Activated CD8-positive, alpha-beta T cell treated with anti-CD3 and anti-CD28 coated beads for 36 hours (primary cell): ENCODE measurements around the gene EIF4E2. TPM values are rescaled to one million over a fixed set of nuclear protein-coding genes. Genes with fewer than 3 reads are reported as not detected.

Experiments
- ATAC-seq: fragments of 200-7000 bp; cut with Tn5 transposase; one replicate; pipeline ENCODE4 v1.10.0; 2021; ENCODE audit warnings: mild to moderate bottlenecking, moderate library complexity
- CTCF ChIA-PET: fragments of 350-600 bp; sonication (Branson Sonifier 250); formaldehyde crosslinking; loops from one replicate; lab custom pipeline; 2021; ENCODE audit warnings: antibody characterized with exemption; lab: Charles Lee
- POLR2A ChIA-PET: fragments of 350-600 bp; sonication (Branson Sonifier 250); formaldehyde crosslinking; loops from one replicate; lab custom pipeline; 2021; ENCODE audit warnings: antibody characterized with exemption; lab: Charles Lee
- DNase-seq: peaks from one replicate; pipeline ENCODE4 v3.0.0-alpha.2; 2020
- H3K27ac Mint-ChIP-seq: one replicate; pipeline ENCODE4 v1.8.0; 2021; ENCODE audit warnings: mild to moderate bottlenecking, mixed read lengths
- H3K27me3 Mint-ChIP-seq: one replicate; pipeline ENCODE4 v1.8.0; 2021; ENCODE audit warnings: mixed read lengths
- H3K36me3 Mint-ChIP-seq: one replicate; pipeline ENCODE4 v1.8.0; 2021; ENCODE audit warnings: low read depth, mixed read lengths
- H3K4me1 Mint-ChIP-seq: one replicate; pipeline ENCODE4 v1.8.0; 2021; ENCODE audit warnings: low read depth, mixed read lengths
- H3K4me3 Mint-ChIP-seq: one replicate; pipeline ENCODE4 v1.8.0; 2021; ENCODE audit warnings: mild to moderate bottlenecking, moderate library complexity, mixed read lengths
- H3K9me3 Mint-ChIP-seq: one replicate; pipeline ENCODE4 v1.8.0; 2021; ENCODE audit warnings: mixed read lengths
- intact Hi-C: fragments of 100-400 bp; cut with micrococcal nuclease; formaldehyde crosslinking; loops from one replicate; pipeline ENCODE4 v1.10.0; 2022
- total RNA-seq, 2 experiments: library from RNA; stranded (reverse); gene quantifications; one replicate each; pipeline ENCODE4 v1.2.3, GENCODE V29; 2021
- TF ChIP-seq, protein P1 (sequence below): fragments of 200-600 bp; IDR thresholded peaks from one replicate; pipeline ENCODE4 v1.8.0; 2022; ENCODE audit warnings: antibody characterized with exemption, mild to moderate bottlenecking

Gene EIF4E2
- total RNA-seq, 2 experiments from 2014 or later: 49.2 to 50.4 TPM

DNA sequence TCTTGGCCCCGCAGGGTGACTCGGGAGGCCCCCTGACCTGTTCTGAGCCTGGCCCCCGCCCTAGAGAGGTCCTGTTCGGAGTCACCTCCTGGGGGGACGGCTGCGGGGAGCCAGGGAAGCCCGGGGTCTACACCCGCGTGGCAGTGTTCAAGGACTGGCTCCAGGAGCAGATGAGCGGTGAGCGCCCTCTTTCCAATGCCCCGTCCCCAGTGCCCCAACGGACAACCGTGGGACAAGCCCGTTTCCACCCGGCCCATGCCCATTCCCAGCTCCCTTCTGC, 27.1 kb upstream of the EIF4E2 start:
- Mint-ChIP-seq H3K4me3 (no peak overlapping the region), H3K27ac (no peak overlapping the region), H3K4me1 (peaks cover 7% of the 10 kb centered on the region), H3K36me3 (no peaks in the 10 kb centered on the region), H3K9me3 (no peaks in the 10 kb centered on the region), H3K27me3 (peaks cover 42% of the 10 kb centered on the region)
- intact Hi-C loops: loop anchor here (5.0 kb wide), 1 partner anchor 76 kb away; no protein-coding TSS in a partner anchor
- no peak for DNase-seq
- TF ChIP-seq, protein P1, sequence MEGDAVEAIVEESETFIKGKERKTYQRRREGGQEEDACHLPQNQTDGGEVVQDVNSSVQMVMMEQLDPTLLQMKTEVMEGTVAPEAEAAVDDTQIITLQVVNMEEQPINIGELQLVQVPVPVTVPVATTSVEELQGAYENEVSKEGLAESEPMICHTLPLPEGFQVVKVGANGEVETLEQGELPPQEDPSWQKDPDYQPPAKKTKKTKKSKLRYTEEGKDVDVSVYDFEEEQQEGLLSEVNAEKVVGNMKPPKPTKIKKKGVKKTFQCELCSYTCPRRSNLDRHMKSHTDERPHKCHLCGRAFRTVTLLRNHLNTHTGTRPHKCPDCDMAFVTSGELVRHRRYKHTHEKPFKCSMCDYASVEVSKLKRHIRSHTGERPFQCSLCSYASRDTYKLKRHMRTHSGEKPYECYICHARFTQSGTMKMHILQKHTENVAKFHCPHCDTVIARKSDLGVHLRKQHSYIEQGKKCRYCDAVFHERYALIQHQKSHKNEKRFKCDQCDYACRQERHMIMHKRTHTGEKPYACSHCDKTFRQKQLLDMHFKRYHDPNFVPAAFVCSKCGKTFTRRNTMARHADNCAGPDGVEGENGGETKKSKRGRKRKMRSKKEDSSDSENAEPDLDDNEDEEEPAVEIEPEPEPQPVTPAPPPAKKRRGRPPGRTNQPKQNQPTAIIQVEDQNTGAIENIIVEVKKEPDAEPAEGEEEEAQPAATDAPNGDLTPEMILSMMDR: no peak
- CTCF ChIA-PET: interaction anchor here (0.9 to 1.5 kb wide), 5 partner anchors 9 to 76 kb away, joined by 3 to 14 read pairs (median 3); no protein-coding TSS in a partner anchor
- POLR2A ChIA-PET: interaction anchor here (1.0 kb wide), 1 partner anchor 11 kb away, joined by 3 read pairs; no protein-coding TSS in a partner anchor
- no peak for ATAC-seq

DNA sequence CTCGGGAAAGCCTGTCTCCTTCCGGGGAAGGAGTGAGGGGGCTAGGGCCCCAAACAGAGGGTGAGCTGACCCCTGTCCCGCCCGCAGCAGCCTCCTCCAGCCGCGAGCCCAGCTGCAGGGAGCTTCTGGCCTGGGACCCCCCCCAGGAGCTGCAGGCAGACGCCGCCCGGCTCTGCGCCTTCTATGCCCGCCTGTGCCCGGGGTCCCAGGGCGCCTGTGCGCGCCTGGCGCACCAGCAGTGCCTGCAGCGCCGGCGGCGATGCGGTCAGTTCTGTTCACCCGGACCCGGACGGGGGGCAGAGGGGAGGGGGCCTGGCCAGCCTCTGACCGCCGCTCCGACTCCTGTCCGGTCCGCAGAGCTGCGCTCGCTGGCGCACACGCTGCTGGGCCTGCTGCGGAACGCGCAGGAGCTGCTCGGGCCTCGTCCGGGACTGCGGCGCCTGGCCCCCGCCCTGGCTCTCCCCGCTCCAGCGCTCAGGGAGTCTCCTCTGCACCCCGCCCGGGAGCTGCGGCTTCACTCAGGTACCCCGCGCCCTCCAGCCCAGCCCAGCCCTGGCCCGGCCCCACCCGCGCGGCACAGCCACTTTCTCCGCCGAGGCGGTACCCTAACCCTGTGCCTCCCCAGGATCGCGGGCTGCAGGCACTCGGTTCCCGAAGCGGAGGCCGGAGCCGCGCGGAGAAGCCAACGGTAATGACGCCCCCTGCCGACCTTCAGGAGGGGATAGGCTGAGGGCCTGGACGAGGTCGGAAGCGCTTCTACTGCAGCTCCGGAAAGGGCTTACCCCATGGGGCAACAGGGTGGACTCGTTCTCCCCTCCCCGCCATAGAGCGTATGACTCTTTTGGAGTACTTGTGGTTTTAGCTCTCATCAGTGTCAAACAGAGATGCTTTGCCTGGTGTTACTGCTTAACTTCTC, 26.5 kb upstream of the EIF4E2 start:
- Mint-ChIP-seq H3K27ac (no peak overlapping the region), H3K4me3 (no peak overlapping the region), H3K27me3 (peaks cover 45% of the 10 kb centered on the region), H3K4me1 (peaks cover 13% of the 10 kb centered on the region), H3K9me3 (no peaks in the 10 kb centered on the region), H3K36me3 (no peaks in the 10 kb centered on the region)
- POLR2A ChIA-PET: interaction anchor here (1.0 kb wide), 1 partner anchor 10 kb away, joined by 3 read pairs; no protein-coding TSS in a partner anchor
- intact Hi-C loops: loop anchor here (5.0 kb wide), 1 partner anchor 77 kb away; no protein-coding TSS in a partner anchor
- TF ChIP-seq, protein P1: peak; percentile 16
- peak; percentile 70 for ATAC-seq
- CTCF ChIA-PET: interaction anchor here (0.9 to 1.5 kb wide), 5 partner anchors 8 to 77 kb away, joined by 3 to 14 read pairs (median 3); no protein-coding TSS in a partner anchor
- peak; percentile 62 for DNase-seq

DNA sequence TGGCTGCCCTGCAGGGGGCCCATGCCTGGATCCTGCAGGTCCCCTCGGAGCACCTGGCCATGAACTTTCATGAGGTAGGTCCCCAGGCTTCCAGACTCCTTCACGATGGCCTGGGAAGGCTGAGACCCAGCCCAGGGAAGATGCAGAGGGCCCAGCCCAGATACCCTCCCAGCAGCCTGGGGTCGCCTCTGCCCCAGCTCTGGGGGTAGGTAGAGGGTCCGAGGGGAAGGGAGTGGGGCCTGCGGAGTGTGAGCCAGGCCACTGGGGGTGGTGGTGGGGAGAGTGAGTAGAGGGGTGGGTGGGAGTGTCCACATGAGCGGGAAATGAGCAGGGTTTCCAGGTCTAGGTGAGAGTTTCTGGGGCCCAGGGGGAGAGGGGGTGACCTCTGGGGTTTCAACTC, 25.7 kb upstream of the EIF4E2 start:
- DNase-seq (no peak), ATAC-seq (no peak)
- ChIA-PET CTCF (interaction anchor here (1.5 kb wide), 1 partner anchor 78 kb away, joined by 14 read pairs; no protein-coding TSS in a partner anchor), POLR2A (no interaction called here)
- intact Hi-C loops: loop anchor here (5.0 kb wide), 1 partner anchor 77 kb away; no protein-coding TSS in a partner anchor
- Mint-ChIP-seq H3K27me3 (peaks cover 40% of the 10 kb centered on the region), H3K27ac (no peak overlapping the region), H3K36me3 (no peaks in the 10 kb centered on the region), H3K4me3 (no peak overlapping the region), H3K9me3 (no peaks in the 10 kb centered on the region), H3K4me1 (peaks cover 14% of the 10 kb centered on the region)
- TF ChIP-seq, protein P1: no peak

DNA sequence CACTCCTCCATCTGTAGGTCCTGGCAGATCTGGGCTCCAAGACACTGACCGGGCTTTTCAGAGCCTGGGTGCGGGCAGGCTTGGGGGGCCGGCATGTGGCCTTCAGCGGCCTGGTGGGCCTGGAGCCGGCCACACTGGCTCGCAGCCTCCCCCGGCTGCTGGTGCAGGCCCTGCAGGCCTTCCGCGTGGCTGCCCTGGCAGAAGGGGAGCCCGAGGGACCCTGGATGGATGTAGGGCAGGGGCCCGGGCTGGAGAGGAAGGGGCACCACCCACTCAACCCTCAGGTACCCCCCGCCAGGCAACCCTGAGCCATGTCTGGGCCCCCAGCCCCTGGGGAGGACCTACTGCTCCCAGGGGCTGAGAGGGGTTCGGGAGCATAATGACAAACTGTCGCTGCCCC, 25.3 kb upstream of the EIF4E2 start:
- H3K4me3 Mint-ChIP-seq: no peak overlapping the region
- no peak overlapping the region for H3K27ac Mint-ChIP-seq
- TF ChIP-seq, protein P1: no peak
- no peaks in the 10 kb centered on the region for H3K36me3 Mint-ChIP-seq
- no peak for ATAC-seq
- H3K4me1 Mint-ChIP-seq: peaks cover 14% of the 10 kb centered on the region
- ChIA-PET CTCF (no interaction called here), POLR2A (interaction anchor here (0.6 kb wide), 1 partner anchor 15 kb away, joined by 3 read pairs; no protein-coding TSS in a partner anchor)
- intact Hi-C loops: no loop called here
- no peak for DNase-seq
- H3K9me3 Mint-ChIP-seq: no peaks in the 10 kb centered on the region
- peaks cover 38% of the 10 kb centered on the region for H3K27me3 Mint-ChIP-seq
